H1 (cell line): ENCODE results near the gene MACC1. TPM values are rescaled to one million over a fixed set of nuclear protein-coding genes. Genes with fewer than 3 reads are reported as not detected.

Experiments
- ASH2L ChIP-seq: fragments of 200-600, 300-600 bp; sonication (generic); IDR thresholded peaks from one replicate; pipeline ENCODE4 v1.7.1; 2017; ENCODE audit warnings: low read length
- BCL11A ChIP-seq, 2 experiments: IDR thresholded peaks; one replicate each; pipeline ENCODE4 v1.6.1; 2011; ENCODE audit warnings: low read depth in 2 of 2, low read length in 2 of 2, mild to moderate bottlenecking in 2 of 2
- EP300 ChIP-seq, 2 experiments: IDR thresholded peaks; 1 replicate in 1 of 2; 2 replicates in 1 of 2; pipeline ENCODE4 v1.6.1; 2011 to 2012; ENCODE audit warnings: low read depth in 2 of 2, low read length in 2 of 2, mild to moderate bottlenecking in 2 of 2, borderline replicate concordance in 1 of 2, inconsistent platforms in 1 of 2, moderate library complexity in 1 of 2
- KDM5A ChIP-seq: fragments of 200-600 bp; IDR thresholded peaks from 2 replicates; pipeline ENCODE4 v1.7.1; 2012; ENCODE audit warnings: mild to moderate bottlenecking, low read length, inconsistent platforms, mixed read lengths
- MAFK ChIP-seq: IDR thresholded peaks from 2 replicates; pipeline ENCODE4 v1.6.1; 2012; ENCODE audit warnings: low read depth, mild to moderate bottlenecking, improper control_type of control experiment, low read length
- NANOG ChIP-seq: IDR thresholded peaks from 2 replicates; pipeline ENCODE4 v1.6.1; 2011; ENCODE audit warnings: low read length, low read depth, mild to moderate bottlenecking, inconsistent platforms; ENCODE audit not compliant: insufficient read depth, poor library complexity, severe bottlenecking
- PHF8 ChIP-seq: fragments of 200-600 bp; sonication (generic); conservative IDR thresholded peaks from 2 replicates; pipeline ENCODE4 v1.7.1; 2012; ENCODE audit warnings: low read depth, mild to moderate bottlenecking, inconsistent platforms, low read length, moderate library complexity
- SIN3A ChIP-seq, 2 experiments: IDR thresholded peaks in 1 of 2; conservative IDR thresholded peaks in 1 of 2; 2 replicates each; pipeline ENCODE4 v1.6.1; 2011 to 2012; ENCODE audit warnings: low read length in 2 of 2, improper control_type of control experiment in 1 of 2, low read depth in 1 of 2, mild to moderate bottlenecking in 1 of 2
- SP4 ChIP-seq: IDR thresholded peaks from 2 replicates; pipeline ENCODE4 v1.6.1; 2012; ENCODE audit warnings: low read length, inconsistent platforms
- USF2 ChIP-seq: IDR thresholded peaks from 2 replicates; pipeline ENCODE4 v1.6.1; 2011; ENCODE audit warnings: low read length, improper control_type of control experiment
- polyA plus RNA-seq, 7 experiments: library from polyadenylated mRNA; depleted of rRNA in 3 of 7; stranded (reverse) in 5 of 7; unstranded in 2 of 7; fragments of >200 nt in 5 of 7; fragments of 200-250 nt in 2 of 7; gene quantifications; 1 replicate in 5 of 7; 2 replicates in 1 of 7; 4 replicates in 1 of 7; pipeline versions ENCODE4 v1.2.1 to v1.2.3, GENCODE V29; 2011 to 2013; ENCODE audit warnings: missing spikeins in 2 of 7, mixed read lengths in 2 of 7
- total RNA-seq: library from RNA; stranded (reverse); fragmentation: NEBNext Ultra II Directional; extraction: Animal tissue kit (Norgen Biotek cat#: 25700); gene quantifications from 2 replicates; pipeline ENCODE4 v1.2.1, GENCODE V29; 2021

The MACC1 gene
- total and polyA plus RNA-seq, 2 of the 8 experiments (the other 6 are each of a cell fraction or from before 2014, with no cell fraction given) = 2.0 to 17.2 TPM

- no peak for TF ChIP-seq USF2
- no peak for TF ChIP-seq NANOG
- no peak for TF ChIP-seq SIN3A (conservative IDR thresholded peaks at IDR 0.05 in 1 of 2, IDR thresholded peaks at IDR 0.05 in 1 of 2; ENCODE audit: low read depth in 1 of 2, low read length in 2 of 2)
- no peak for TF ChIP-seq PHF8
- no peak for TF ChIP-seq BCL11A (IDR thresholded peaks at IDR 0.05; ENCODE audit: low read depth in 2 of 2, low read length in 2 of 2)
- no peak for TF ChIP-seq EP300 (IDR thresholded peaks at IDR 0.05; ENCODE audit: borderline replicate concordance in 1 of 2, low read depth in 2 of 2, low read length in 2 of 2)
- no peak for TF ChIP-seq MAFK
- TF ChIP-seq SP4 = no peak
- no peak for TF ChIP-seq ASH2L
- no peak for TF ChIP-seq KDM5A
Measured at GRCh38 chr7:20220921-20221547, 3.9 kb upstream of the MACC1 start (continued).
